ENCODE data around the gene MDH1B. TPM values are rescaled to one million over a fixed set of nuclear protein-coding genes. Genes with fewer than 3 reads are reported as not detected.
A peak's percentile ranks its signal among the peaks of the same experiment; 100 is the strongest.

The MDH1B gene
- total and polyA plus RNA-seq, 2 donors (not counting 3 experiments of a cell fraction or from before 2014, with no cell fraction given): 0.29 TPM; not detected in 1

DNA sequence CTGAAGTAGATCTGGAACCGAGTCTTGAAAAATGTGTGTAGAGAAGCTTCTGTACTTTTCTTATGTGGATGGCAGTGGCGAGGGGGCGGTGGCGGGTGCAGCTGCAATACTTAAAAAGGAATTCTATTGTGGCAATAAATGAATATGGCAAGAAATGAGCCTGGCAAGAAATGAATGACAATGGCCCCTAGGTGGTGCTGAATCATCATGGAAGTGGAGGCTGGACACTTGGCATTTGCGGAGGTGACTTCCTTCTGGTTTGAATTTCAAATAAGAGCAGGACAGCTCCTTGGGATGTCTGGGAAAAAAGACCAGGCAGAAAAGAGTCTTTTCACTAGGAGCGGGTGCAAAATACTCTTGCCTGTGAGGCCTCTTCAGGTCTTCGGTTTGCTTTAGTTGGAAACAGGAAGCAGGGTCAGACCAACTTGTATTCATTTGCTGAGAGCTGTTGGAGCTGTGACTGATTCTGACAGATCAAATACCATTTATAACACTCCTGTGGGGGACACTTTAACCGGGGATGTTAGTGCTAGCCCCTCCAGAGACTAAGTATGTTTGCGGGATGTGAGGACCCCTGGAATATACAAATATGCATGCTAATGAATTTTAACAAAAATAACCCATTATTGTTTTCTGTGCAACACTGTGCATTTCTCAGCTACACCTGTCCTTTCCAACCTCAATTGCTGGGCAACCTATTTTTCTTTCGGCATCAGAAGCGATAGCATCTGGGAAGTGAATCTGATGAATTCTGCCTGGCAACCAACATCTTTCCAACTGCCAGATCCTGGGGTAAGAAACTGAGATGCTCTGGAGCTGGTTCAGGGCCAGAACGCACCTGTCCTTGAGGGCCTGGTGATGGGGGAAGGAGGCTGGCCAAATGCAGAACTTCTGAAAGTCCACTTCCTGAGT, 35.6 kb upstream of the MDH1B start:
- Histone ChIP-seq H2AFZ (ENCODE audit: low read depth, low read length) (no peak overlapping the region), H3K4me1 (ENCODE audit: control insufficient read depth, extremely low read depth, insufficient read depth, low read length) (peaks cover 14% of the 10 kb centered on the region), H4K20me1 (replicated peaks; ENCODE audit: control insufficient read depth, extremely low read depth, insufficient read depth, low read length) (no peaks in the 10 kb centered on the region), H3K27ac (ENCODE audit: insufficient read depth, low read depth, low read length) (no peak overlapping the region), H3K36me3 (ENCODE audit: control insufficient read depth in 2 of 2, extremely low read depth in 1 of 2, insufficient read depth in 2 of 2, low read length in 2 of 2) (no peaks in the 10 kb centered on the region), H3K4me2 (ENCODE audit: insufficient read depth, low read length) (peak overlapping the region; percentile 23), H3K9me1 (replicated peaks; ENCODE audit: control insufficient read depth, extremely low read depth, insufficient read depth, low read length) (no peaks in the 10 kb centered on the region), H3K9me3 (replicated peaks; ENCODE audit: control insufficient read depth, insufficient read depth, low read length) (no peaks in the 10 kb centered on the region), H3K27me3 (ENCODE audit: control insufficient read depth in 2 of 2, insufficient read depth in 2 of 2, low read length in 2 of 2) (no peaks in the 10 kb centered on the region), H3K79me2 (ENCODE audit: control insufficient read depth, insufficient read depth, low read length) (no peaks in the 10 kb centered on the region), H3K4me3 (replicated peaks in 1 of 3; ENCODE audit: insufficient read depth in 1 of 3, low read depth in 1 of 3, low read length in 3 of 3) (no peak overlapping the region), H3K9ac (replicated peaks; ENCODE audit: extremely low read depth, insufficient read depth, low read length) (no peak overlapping the region)
- DNase-seq (ENCODE audit: low read depth, low spot score) (peak; percentile 82), FAIRE-seq (peak; percentile 92)
- TF ChIP-seq MYC (IDR thresholded peaks at IDR 0.05; ENCODE audit: low read depth, low read length) (no peak), POLR2AphosphoS5 (IDR thresholded peaks at IDR 0.05; ENCODE audit: insufficient read depth, low read depth, low read length) (no peak), CTCF (IDR thresholded peaks at IDR 0.05; ENCODE audit: extremely low read depth in 1 of 2, insufficient read depth in 1 of 2, low read depth in 1 of 2, low read length in 2 of 2) (peak; percentile 55 to 68)
- no TSS peak for BruUV-seq (replicated peaks)
- ChIA-PET CTCF (interaction anchor here (0.7 to 3.6 kb wide), 33 partner anchors 9 to 1240 kb away, joined by 3 to 59 read pairs (median 3); partner anchors contain the start of gene CREB1), POLR2A (interaction anchor here (1.0 kb wide), 1 partner anchor 366 kb away, joined by 4 read pairs; no protein-coding TSS in a partner anchor)
- intact Hi-C loops (cut with micrococcal nuclease): loop anchor here (1.0 to 10.0 kb wide), 10 partner anchors 36 to 1172 kb away; partner anchors contain the start of genes FASTKD2 and MDH1B
- dilution Hi-C loops (cut with MboI; ENCODE audit: extremely low pct_ligation_motif_present, low sequenced_read_pairs): no loop called here
